Esophagus (tissue), 2 donors: ENCODE measurements around the gene TMEM120A. TPM values are rescaled to one million over a fixed set of nuclear protein-coding genes. Genes with fewer than 3 reads are reported as not detected.

Experiments
- H3K27ac ChIP-seq, 2 donors: one replicate each; pipeline ENCODE4 v1.5.1; 2013; ENCODE audit warnings: low read depth in 2 of 2, mild to moderate bottlenecking in 2 of 2, inconsistent platforms in 1 of 2, low read length in 1 of 2, moderate library complexity in 1 of 2
- H3K27me3 ChIP-seq, 2 donors: one replicate each; pipeline ENCODE4 v1.6.1; 2013; ENCODE audit warnings: low read length in 2 of 2, control low read depth in 1 of 2, mild to moderate bottlenecking in 1 of 2; ENCODE audit not compliant: insufficient read depth in 2 of 2, control insufficient read depth in 1 of 2
- H3K36me3 ChIP-seq, 2 donors: one replicate each; pipeline ENCODE4 v1.6.1; 2013; ENCODE audit warnings: low read length in 1 of 2; ENCODE audit not compliant: control insufficient read depth in 2 of 2, insufficient read depth in 2 of 2
- H3K4me1 ChIP-seq, 2 donors: one replicate each; pipeline ENCODE4 v1.6.1; 2013; ENCODE audit warnings: low read length in 1 of 2; ENCODE audit not compliant: control insufficient read depth in 2 of 2, insufficient read depth in 2 of 2
- H3K4me3 ChIP-seq, 2 donors: one replicate each; pipeline ENCODE4 v1.5.1; 2013; ENCODE audit warnings: low read length in 2 of 2, mild to moderate bottlenecking in 2 of 2, low read depth in 1 of 2, moderate library complexity in 1 of 2
- H3K9me3 ChIP-seq, 2 donors: one replicate each; pipeline ENCODE4 v1.6.1; 2013; ENCODE audit warnings: mild to moderate bottlenecking in 2 of 2, low read depth in 1 of 2, low read length in 1 of 2, moderate library complexity in 1 of 2; ENCODE audit not compliant: control insufficient read depth in 2 of 2, insufficient read depth in 1 of 2
- WGBS, 2 donors: extraction: QIAGEN DNeasy Blood & Tissue Kit; methylation state at CpG; one replicate each; pipeline ENCODE4 v1.1.7; 2013; 5-methylcytosine and 5-hydroxymethylcytosine counted together
- polyA plus RNA-seq, 2 donors: library from polyadenylated mRNA; stranded (reverse); fragments of 200-250 nt; gene quantifications; one replicate each; pipeline ENCODE4 v1.2.3, GENCODE V29; 2013
- donor health status: healthy with polysubstance abuse.
- donor health status: Bipolar disorder and iron deficiency.

Gene TMEM120A
- polyA plus RNA-seq, 2 donors: 43.8 to 51.0 TPM

- H3K9me3 ChIP-seq: no peaks in the 10 kb centered on the region
- H3K4me1 ChIP-seq: peaks cover 0 to 16% of the 10 kb centered on the region in 2 donors
- 49 to 52% methylated on average over 15 to 16 of the region's 31 CpGs for WGBS, 2 donors
- no peaks in the 10 kb centered on the region for H3K27me3 ChIP-seq
- H3K27ac ChIP-seq: peak overlapping the region in 1 of 2 donors; percentile 35
- no peak overlapping the region for H3K4me3 ChIP-seq
- peaks cover 8 to 42% of the 10 kb centered on the region in 2 donors for H3K36me3 ChIP-seq
Measured at GRCh38 chr7:75988568-75989499, 5.6 kb downstream of the TMEM120A start.

GRCh38 chr7:75987805-75988567, 6.4 kb downstream of the TMEM120A start:
- WGBS, 2 donors: 87% methylated on average over 29 to 30 of the region's 30 CpGs
- Histone ChIP-seq H3K9me3 (no peaks in the 10 kb centered on the region), H3K4me3 (no peak overlapping the region), H3K27me3 (no peaks in the 10 kb centered on the region), H3K27ac (peak overlapping the region in 1 of 2 donors; percentile 8), H3K36me3 (peaks cover 8 to 48% of the 10 kb centered on the region in 2 donors), H3K4me1 (peaks cover 0 to 9% of the 10 kb centered on the region in 2 donors)

GRCh38 chr7:75987026-75987804, 7.2 kb downstream of the TMEM120A start:
- no peaks in the 10 kb centered on the region for H3K27me3 ChIP-seq
- peaks cover 8 to 51% of the 10 kb centered on the region in 2 donors for H3K36me3 ChIP-seq
- no peak overlapping the region for H3K27ac ChIP-seq
- no peak overlapping the region for H3K4me3 ChIP-seq
- H3K9me3 ChIP-seq: no peaks in the 10 kb centered on the region
- peaks cover 2 to 12% of the 10 kb centered on the region in 2 donors for H3K4me1 ChIP-seq
- WGBS, 2 donors: 91% methylated on average over 32 of the region's 32 CpGs

- Histone ChIP-seq H3K27ac (no peak overlapping the region), H3K4me1 (peaks cover 2 to 16% of the 10 kb centered on the region in 2 donors), H3K27me3 (no peaks in the 10 kb centered on the region), H3K36me3 (peaks cover 8 to 60% of the 10 kb centered on the region in 2 donors), H3K4me3 (no peak overlapping the region), H3K9me3 (no peaks in the 10 kb centered on the region)
- WGBS, 2 donors: 81 to 84% methylated on average over 20 of the region's 20 CpGs
Measured at GRCh38 chr7:75986147-75986781, 8.1 kb downstream of the TMEM120A start.

- no peak overlapping the region for H3K4me3 ChIP-seq
- H3K4me1 ChIP-seq: peaks cover 2 to 22% of the 10 kb centered on the region in 2 donors
- peaks cover 8 to 67% of the 10 kb centered on the region in 2 donors for H3K36me3 ChIP-seq
- H3K27ac ChIP-seq: no peak overlapping the region
- H3K27me3 ChIP-seq: no peaks in the 10 kb centered on the region
- WGBS, 2 donors: 82 to 83% methylated on average over 41 of the region's 41 CpGs
- H3K9me3 ChIP-seq: no peaks in the 10 kb centered on the region
Measured at GRCh38 chr7:75985518-75986146, 8.8 kb downstream of the TMEM120A start.

- no peak overlapping the region for H3K27ac ChIP-seq
- H3K36me3 ChIP-seq: peaks cover 8 to 72% of the 10 kb centered on the region in 2 donors
- no peak overlapping the region for H3K4me3 ChIP-seq
- peaks cover 2 to 27% of the 10 kb centered on the region in 2 donors for H3K4me1 ChIP-seq
- no peaks in the 10 kb centered on the region for H3K9me3 ChIP-seq
- 85 to 86% methylated on average over 20 to 21 of the region's 21 CpGs for WGBS, 2 donors
- no peaks in the 10 kb centered on the region for H3K27me3 ChIP-seq
Measured at GRCh38 chr7:75985009-75985517, 9.3 kb downstream of the TMEM120A start.

- no peak overlapping the region for H3K4me3 ChIP-seq
- H3K9me3 ChIP-seq: no peaks in the 10 kb centered on the region
- no peak overlapping the region for H3K27ac ChIP-seq
- peaks cover 8 to 79% of the 10 kb centered on the region in 2 donors for H3K36me3 ChIP-seq
- H3K4me1 ChIP-seq: peaks cover 4 to 32% of the 10 kb centered on the region in 2 donors
- WGBS, 2 donors: 90 to 93% methylated on average over 43 to 44 of the region's 44 CpGs
- no peaks in the 10 kb centered on the region for H3K27me3 ChIP-seq
Measured at GRCh38 chr7:75984130-75985008, 10.0 kb downstream of the TMEM120A start.
